Measurements from ENCODE around the gene STPG3.
"Not testable (repeated sequence)": the region's sequence is repeated elsewhere in the genome, so short reads cannot be mapped to it uniquely, and the experiment has no call there.

Gene STPG3

DNA sequence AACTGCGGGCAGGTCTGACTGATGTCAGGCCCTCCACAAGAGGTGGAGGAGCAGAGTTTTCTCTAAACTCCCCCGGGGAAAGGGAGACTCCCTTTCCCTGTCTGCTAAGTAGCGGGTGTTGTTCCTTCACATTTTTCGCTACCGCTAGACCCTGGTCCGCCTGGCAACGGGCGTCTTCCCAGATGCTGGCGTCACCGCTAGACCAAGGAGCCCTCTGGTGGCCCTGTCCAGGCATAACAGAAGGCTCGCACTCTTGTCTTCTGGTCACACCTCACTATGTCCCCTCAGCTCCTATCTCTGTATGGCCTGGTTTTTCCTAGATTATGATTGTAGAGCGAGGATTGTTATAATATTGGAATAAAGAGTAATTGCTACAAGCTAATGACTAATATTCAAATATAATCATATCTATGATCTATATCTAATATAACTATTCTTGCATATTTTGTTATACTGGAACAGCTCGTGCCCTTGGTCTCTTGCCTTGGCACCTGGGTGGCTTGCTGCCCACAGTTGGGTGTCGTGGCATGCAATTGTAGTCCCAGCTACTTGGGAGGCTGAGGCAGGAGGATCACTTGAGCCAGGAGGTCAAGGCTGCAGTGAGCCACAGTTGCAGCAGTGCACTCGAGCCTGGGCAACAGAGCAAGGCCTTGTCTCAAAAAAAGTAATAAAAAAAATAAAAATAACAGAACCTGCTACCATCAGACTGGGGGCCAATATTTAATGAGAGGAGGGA is 11.3 kb downstream of the STPG3 start:
- not testable (repeated sequence) for DNase-seq (ENCODE audit: low read depth in 1 of 2, low spot score in 1 of 2); H3K27ac ChIP-seq (replicated peaks)

DNA sequence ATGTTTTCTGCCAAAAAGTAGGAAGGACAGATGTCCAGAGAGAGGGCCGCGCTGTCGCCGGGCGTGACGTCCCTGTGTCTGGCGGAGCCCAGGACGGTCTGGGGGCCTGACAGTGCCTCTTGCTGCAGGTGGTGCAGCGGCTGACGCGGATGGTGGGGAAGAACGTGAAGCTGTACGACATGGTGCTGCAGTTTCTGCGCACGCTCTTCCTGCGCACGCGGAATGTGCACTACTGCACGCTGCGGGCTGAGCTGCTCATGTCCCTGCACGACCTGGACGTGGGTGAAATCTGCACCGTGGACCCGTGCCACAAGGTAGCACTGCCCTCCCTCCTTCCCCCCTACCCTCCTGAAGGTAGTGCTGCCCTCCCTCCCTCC is 11.8 kb downstream of the STPG3 start:
- no peak overlapping the region for H3K4me3 ChIP-seq (replicated peaks; ENCODE audit: insufficient read depth, low read length)
- TF ChIP-seq POLR2AphosphoS5 (IDR thresholded peaks at IDR 0.05; ENCODE audit: low read depth) (no peak), GABPA (IDR thresholded peaks at IDR 0.05; ENCODE audit: low read depth) (no peak), SPI1 (IDR thresholded peaks at IDR 0.05; ENCODE audit: borderline replicate concordance, low read depth) (no peak)
- TF ChIP-seq, protein P1, sequence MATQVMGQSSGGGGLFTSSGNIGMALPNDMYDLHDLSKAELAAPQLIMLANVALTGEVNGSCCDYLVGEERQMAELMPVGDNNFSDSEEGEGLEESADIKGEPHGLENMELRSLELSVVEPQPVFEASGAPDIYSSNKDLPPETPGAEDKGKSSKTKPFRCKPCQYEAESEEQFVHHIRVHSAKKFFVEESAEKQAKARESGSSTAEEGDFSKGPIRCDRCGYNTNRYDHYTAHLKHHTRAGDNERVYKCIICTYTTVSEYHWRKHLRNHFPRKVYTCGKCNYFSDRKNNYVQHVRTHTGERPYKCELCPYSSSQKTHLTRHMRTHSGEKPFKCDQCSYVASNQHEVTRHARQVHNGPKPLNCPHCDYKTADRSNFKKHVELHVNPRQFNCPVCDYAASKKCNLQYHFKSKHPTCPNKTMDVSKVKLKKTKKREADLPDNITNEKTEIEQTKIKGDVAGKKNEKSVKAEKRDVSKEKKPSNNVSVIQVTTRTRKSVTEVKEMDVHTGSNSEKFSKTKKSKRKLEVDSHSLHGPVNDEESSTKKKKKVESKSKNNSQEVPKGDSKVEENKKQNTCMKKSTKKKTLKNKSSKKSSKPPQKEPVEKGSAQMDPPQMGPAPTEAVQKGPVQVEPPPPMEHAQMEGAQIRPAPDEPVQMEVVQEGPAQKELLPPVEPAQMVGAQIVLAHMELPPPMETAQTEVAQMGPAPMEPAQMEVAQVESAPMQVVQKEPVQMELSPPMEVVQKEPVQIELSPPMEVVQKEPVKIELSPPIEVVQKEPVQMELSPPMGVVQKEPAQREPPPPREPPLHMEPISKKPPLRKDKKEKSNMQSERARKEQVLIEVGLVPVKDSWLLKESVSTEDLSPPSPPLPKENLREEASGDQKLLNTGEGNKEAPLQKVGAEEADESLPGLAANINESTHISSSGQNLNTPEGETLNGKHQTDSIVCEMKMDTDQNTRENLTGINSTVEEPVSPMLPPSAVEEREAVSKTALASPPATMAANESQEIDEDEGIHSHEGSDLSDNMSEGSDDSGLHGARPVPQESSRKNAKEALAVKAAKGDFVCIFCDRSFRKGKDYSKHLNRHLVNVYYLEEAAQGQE (IDR thresholded peaks at IDR 0.05; ENCODE audit: insufficient replicate concordance, low read depth), result no peak
- TF ChIP-seq, protein P2, sequence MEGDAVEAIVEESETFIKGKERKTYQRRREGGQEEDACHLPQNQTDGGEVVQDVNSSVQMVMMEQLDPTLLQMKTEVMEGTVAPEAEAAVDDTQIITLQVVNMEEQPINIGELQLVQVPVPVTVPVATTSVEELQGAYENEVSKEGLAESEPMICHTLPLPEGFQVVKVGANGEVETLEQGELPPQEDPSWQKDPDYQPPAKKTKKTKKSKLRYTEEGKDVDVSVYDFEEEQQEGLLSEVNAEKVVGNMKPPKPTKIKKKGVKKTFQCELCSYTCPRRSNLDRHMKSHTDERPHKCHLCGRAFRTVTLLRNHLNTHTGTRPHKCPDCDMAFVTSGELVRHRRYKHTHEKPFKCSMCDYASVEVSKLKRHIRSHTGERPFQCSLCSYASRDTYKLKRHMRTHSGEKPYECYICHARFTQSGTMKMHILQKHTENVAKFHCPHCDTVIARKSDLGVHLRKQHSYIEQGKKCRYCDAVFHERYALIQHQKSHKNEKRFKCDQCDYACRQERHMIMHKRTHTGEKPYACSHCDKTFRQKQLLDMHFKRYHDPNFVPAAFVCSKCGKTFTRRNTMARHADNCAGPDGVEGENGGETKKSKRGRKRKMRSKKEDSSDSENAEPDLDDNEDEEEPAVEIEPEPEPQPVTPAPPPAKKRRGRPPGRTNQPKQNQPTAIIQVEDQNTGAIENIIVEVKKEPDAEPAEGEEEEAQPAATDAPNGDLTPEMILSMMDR (IDR thresholded peaks at IDR 0.05; ENCODE audit: insufficient read depth, low read length), result no peak
- DNase-seq (ENCODE audit: low read depth in 1 of 2, low spot score in 1 of 2), result no peak
- H3K27me3 ChIP-seq (ENCODE audit: insufficient read depth, poor library complexity, severe bottlenecking), result no peaks in the 10 kb centered on the region
- no peak overlapping the region for H3K27ac ChIP-seq (replicated peaks)

More for the DNA sequence above, 11.3 kb downstream of the STPG3 start:
- H3K4me3 ChIP-seq (replicated peaks; ENCODE audit: insufficient read depth, low read length); H3K27me3 ChIP-seq (ENCODE audit: insufficient read depth, poor library complexity, severe bottlenecking): not testable (repeated sequence)

DNA sequence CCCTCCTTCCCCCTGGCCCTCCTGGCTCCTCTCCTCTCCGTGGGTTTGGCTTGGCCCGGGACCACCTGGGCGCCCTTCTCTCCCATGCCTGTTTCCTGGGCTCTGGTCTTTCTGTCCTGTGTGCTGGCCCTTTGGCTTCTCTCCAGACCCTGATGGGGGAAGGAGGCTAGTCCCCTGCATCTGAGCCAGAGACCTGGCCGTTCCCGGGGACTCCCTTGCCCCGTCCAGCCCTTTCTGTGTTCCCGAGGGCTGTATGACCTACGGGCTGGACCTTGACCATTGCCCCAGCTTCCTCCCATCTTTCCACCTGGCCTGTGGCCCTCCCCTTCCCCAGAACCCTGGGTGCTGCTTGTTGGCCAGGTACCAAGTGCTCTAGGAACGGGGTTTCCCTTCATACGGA is 12.4 kb downstream of the STPG3 start:
- no peak for DNase-seq (ENCODE audit: low read depth in 1 of 2, low spot score in 1 of 2)
- Histone ChIP-seq H3K4me3 (replicated peaks; ENCODE audit: insufficient read depth, low read length) (no peak overlapping the region), H3K27ac (replicated peaks) (no peak overlapping the region), H3K27me3 (ENCODE audit: insufficient read depth, poor library complexity, severe bottlenecking) (no peaks in the 10 kb centered on the region)
- no peak for TF ChIP-seq SPI1 (IDR thresholded peaks at IDR 0.05; ENCODE audit: borderline replicate concordance, low read depth)
- TF ChIP-seq, protein P1 (IDR thresholded peaks at IDR 0.05; ENCODE audit: insufficient replicate concordance, low read depth), result no peak
- TF ChIP-seq, protein P2 (IDR thresholded peaks at IDR 0.05; ENCODE audit: insufficient read depth, low read length), result no peak
- TF ChIP-seq GABPA (IDR thresholded peaks at IDR 0.05; ENCODE audit: low read depth), result no peak
- no peak for TF ChIP-seq POLR2AphosphoS5 (IDR thresholded peaks at IDR 0.05; ENCODE audit: low read depth)

DNA sequence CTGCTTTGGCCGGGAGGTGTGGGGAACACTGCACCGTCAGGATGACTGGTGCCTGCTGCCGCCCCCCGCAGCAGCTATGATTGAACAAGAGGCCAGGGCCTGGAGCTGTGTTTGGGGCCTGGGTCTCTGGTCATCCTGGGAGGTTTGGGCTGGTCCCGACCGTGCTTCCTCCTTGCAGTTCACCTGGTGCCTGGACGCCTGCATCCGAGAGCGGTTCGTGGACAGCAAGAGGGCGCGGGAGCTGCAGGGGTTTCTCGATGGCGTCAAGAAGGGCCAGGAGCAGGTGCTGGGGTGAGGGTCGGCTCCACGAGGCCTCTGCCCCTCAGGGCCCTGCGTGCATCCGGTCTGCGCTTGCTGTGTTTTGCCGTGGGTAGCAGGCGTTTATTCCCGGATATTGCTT is 13.0 kb downstream of the STPG3 start:
- DNase-seq (ENCODE audit: low read depth in 1 of 2, low spot score in 1 of 2), result no peak
- no peaks in the 10 kb centered on the region for H3K27me3 ChIP-seq (ENCODE audit: insufficient read depth, poor library complexity, severe bottlenecking)
- TF ChIP-seq POLR2AphosphoS5 (IDR thresholded peaks at IDR 0.05; ENCODE audit: low read depth) (peak; percentile 18; the same call in 1 of the 2 replicates), SPI1 (IDR thresholded peaks at IDR 0.05; ENCODE audit: borderline replicate concordance, low read depth) (no peak)
- H3K27ac ChIP-seq (replicated peaks), result no peak overlapping the region
- H3K4me3 ChIP-seq (replicated peaks; ENCODE audit: insufficient read depth, low read length), result no peak overlapping the region
